ENCODE data around the gene SLC1A5.

GRCh38 chr19:46775642-46776258, 12.6 kb downstream of the SLC1A5 start:
- TF ChIP-seq, protein P1, sequence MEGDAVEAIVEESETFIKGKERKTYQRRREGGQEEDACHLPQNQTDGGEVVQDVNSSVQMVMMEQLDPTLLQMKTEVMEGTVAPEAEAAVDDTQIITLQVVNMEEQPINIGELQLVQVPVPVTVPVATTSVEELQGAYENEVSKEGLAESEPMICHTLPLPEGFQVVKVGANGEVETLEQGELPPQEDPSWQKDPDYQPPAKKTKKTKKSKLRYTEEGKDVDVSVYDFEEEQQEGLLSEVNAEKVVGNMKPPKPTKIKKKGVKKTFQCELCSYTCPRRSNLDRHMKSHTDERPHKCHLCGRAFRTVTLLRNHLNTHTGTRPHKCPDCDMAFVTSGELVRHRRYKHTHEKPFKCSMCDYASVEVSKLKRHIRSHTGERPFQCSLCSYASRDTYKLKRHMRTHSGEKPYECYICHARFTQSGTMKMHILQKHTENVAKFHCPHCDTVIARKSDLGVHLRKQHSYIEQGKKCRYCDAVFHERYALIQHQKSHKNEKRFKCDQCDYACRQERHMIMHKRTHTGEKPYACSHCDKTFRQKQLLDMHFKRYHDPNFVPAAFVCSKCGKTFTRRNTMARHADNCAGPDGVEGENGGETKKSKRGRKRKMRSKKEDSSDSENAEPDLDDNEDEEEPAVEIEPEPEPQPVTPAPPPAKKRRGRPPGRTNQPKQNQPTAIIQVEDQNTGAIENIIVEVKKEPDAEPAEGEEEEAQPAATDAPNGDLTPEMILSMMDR (IDR thresholded peaks at IDR 0.05) = no peak
- TF ChIP-seq POLR2A (IDR thresholded peaks at IDR 0.05) = no peak
